ENCODE results near the gene CYLD.

DNA sequence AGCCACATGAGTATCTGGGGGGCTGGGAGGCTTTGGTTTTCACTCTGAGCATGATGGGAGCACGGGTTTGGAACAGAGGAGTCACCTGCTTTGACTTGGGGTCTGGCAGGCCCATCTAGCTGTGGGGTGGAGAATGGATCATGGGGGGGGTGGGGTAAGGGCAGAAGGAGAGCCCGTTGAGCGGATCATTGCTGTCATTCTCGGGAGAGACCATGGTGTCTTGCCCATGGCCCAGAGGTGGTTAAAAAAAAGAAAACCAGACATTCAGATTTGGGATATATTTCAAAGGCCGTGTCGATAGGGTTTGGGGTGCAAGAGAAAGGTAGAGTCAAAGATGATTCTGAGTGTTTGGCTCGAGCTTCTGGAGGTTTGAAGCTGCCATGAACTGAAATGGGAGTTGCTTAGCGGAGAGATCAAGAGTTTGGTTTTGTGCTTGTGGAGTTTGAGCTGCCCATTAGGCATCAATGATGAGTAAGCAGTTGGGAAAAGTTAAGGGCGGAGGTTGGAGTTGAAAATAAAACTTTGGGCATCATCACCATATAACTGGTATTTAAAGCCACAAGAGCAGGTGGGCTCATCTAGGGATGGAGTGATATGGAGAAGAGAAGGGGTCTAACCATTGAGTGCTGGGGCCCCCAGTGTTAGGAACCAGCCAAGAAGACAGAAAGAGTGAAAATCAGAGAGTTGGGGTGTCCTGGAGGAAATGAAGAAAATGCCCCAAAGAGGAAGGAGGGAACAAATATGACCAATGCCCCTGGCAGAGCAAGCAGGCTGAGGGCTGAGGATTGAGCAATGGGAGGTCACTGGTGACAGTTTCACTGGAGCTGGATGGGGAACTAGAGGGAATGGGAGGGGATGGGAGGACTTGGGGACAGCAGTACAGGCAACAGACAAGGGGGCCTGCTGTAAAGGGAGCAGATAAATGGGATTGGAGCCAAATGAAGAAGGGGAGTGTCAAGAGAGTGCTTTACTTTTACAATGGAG is 46.6 kb upstream of the CYLD start:
- no peak for TF ChIP-seq POLR2AphosphoS5 (IDR thresholded peaks at IDR 0.05; ENCODE audit: low read depth, low read length)
- TF ChIP-seq, protein P1, sequence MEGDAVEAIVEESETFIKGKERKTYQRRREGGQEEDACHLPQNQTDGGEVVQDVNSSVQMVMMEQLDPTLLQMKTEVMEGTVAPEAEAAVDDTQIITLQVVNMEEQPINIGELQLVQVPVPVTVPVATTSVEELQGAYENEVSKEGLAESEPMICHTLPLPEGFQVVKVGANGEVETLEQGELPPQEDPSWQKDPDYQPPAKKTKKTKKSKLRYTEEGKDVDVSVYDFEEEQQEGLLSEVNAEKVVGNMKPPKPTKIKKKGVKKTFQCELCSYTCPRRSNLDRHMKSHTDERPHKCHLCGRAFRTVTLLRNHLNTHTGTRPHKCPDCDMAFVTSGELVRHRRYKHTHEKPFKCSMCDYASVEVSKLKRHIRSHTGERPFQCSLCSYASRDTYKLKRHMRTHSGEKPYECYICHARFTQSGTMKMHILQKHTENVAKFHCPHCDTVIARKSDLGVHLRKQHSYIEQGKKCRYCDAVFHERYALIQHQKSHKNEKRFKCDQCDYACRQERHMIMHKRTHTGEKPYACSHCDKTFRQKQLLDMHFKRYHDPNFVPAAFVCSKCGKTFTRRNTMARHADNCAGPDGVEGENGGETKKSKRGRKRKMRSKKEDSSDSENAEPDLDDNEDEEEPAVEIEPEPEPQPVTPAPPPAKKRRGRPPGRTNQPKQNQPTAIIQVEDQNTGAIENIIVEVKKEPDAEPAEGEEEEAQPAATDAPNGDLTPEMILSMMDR (IDR thresholded peaks at IDR 0.05), result no peak
- no peak for TF ChIP-seq TCF7L2 (IDR thresholded peaks at IDR 0.05; ENCODE audit: low read depth, low read length)

Measured in Panc1 (cell line).